GM21723 (cell line): ENCODE results near the gene CPSF3.

Source experiments
- ATAC-seq: cut with Tn5 transposase; IDR thresholded peaks from one replicate; pipeline ENCODE4 v1.9.1; 2021; ENCODE audit warnings: mild to moderate bottlenecking, moderate library complexity; ENCODE audit not compliant: unreplicated experiment

The CPSF3 gene

GRCh38 chr2:9416962-9417316 is 6.5 kb upstream of the CPSF3 start:
- ATAC-seq: no peak

GRCh38 chr2:9417725-9418124 is 5.7 kb upstream of the CPSF3 start:
- ATAC-seq: no peak

GRCh38 chr2:9418746-9419145 is 4.7 kb upstream of the CPSF3 start:
- ATAC-seq: no peak

GRCh38 chr2:9419541-9419940 is 3.9 kb upstream of the CPSF3 start:
- ATAC-seq: no peak

- ATAC-seq: no peak
These were observed 3.0 kb upstream of the CPSF3 start for GRCh38 chr2:9420495-9420894.

- ATAC-seq: peak; percentile 31
These were observed 944 bp upstream of the CPSF3 start for GRCh38 chr2:9422321-9423099.

- peak; percentile 11 for ATAC-seq
These were observed 443 bp downstream of the CPSF3 start for GRCh38 chr2:9423922-9424272.

GRCh38 chr2:9424447-9425164 is 1.2 kb downstream of the CPSF3 start:
- no peak for ATAC-seq

- no peak for ATAC-seq
These were observed 5.6 kb downstream of the CPSF3 start for GRCh38 chr2:9428965-9429577.

- ATAC-seq: no peak
These were observed 7.2 kb downstream of the CPSF3 start for GRCh38 chr2:9430316-9431293.

GRCh38 chr2:9434489-9434888 is 11.0 kb downstream of the CPSF3 start:
- no peak for ATAC-seq

GRCh38 chr2:9439536-9439935 is 16.1 kb downstream of the CPSF3 start:
- ATAC-seq: no peak

GRCh38 chr2:9440058-9440727 is 16.7 kb downstream of the CPSF3 start:
- no peak for ATAC-seq

GRCh38 chr2:9441556-9441955 is 18.1 kb downstream of the CPSF3 start:
- ATAC-seq: no peak

- no peak for ATAC-seq
These were observed 20.1 kb downstream of the CPSF3 start for GRCh38 chr2:9443526-9443925.

GRCh38 chr2:9445089-9445488 is 21.6 kb downstream of the CPSF3 start:
- no peak for ATAC-seq

- ATAC-seq: no peak
These were observed 27.8 kb downstream of the CPSF3 start for GRCh38 chr2:9451231-9451630.

- no peak for ATAC-seq
These were observed 37.1 kb downstream of the CPSF3 start for GRCh38 chr2:9460441-9461017.

GRCh38 chr2:9461079-9461478 is 37.6 kb downstream of the CPSF3 start:
- ATAC-seq: no peak

- ATAC-seq: no peak
These were observed 38.9 kb downstream of the CPSF3 start for GRCh38 chr2:9462313-9462712.
